ENCODE results near the gene UPK3BL2. TPM values are rescaled to one million over a fixed set of nuclear protein-coding genes. Genes with fewer than 3 reads are reported as not detected.
"Not testable (repeated sequence)": the region's sequence is repeated elsewhere in the genome, so short reads cannot be mapped to it uniquely, and the experiment has no call there.

The UPK3BL2 gene
- total RNA-seq, result 9.4 to 12.1 TPM (median 10.3 TPM) in 3 replicates

DNA sequence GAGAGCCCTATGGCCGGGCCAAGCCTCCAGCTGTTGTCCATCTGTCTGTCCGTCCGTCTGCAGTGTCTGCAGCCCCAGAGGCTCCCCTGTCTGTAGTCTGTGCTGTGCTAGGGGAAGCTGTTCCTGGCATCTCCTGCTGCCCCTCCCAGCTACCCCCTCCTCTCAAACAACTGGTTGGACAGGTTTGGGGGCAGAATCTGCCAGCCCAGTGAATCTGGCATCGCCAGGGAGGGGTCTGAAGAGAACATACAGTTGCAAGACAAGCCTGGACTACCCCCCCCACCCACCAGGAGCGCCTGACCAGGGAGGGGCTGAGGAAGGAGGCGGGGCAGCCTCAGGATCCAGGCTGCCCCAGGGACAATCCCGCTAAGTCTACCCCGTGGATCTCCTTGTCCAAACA, at the start of gene UPK3BL2:
Gene UPK3BL2, minus strand, starts transcription at position 101 of the 400 bp plus-strand sequence. Its CDS starts 60 bp downstream, at position 41.
- H3K36me3 Mint-ChIP-seq; H3K4me1 Mint-ChIP-seq; DNase-seq (ENCODE audit: low spot score in 2 of 2, unreplicated experiment in 2 of 2); H3K4me3 Mint-ChIP-seq; H3K27ac Mint-ChIP-seq; H3K27me3 Mint-ChIP-seq (ENCODE audit: low read depth); H3K9me3 Mint-ChIP-seq: not testable (repeated sequence)

GRCh38 chr7:102592477-102593019, 49.1 kb upstream of the UPK3BL2 start:
- H3K4me3 Mint-ChIP-seq; DNase-seq (ENCODE audit: low spot score in 2 of 2, unreplicated experiment in 2 of 2); H3K36me3 Mint-ChIP-seq; H3K4me1 Mint-ChIP-seq; H3K9me3 Mint-ChIP-seq; H3K27me3 Mint-ChIP-seq (ENCODE audit: low read depth); H3K27ac Mint-ChIP-seq: not testable (repeated sequence)

DNA sequence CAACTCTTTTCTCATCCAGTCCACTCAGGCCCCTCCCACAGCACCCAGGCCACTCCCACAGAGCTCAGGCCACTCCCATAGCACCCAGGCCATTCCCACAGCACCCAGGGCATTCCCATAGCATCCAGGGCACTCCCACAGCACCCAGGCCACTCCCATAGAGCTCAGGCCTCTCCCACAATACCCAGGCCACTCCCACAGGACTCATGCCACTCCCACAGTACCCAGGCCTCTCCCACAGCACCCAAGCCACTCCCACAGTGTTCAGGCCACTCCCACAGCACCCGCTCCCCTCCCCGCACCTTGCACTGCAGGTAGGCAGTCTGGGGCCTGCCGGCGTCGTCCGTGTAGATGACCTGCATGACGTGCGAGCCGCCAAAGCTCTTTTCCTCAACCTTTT, 46.4 kb upstream of the UPK3BL2 start:
- H3K9me3 Mint-ChIP-seq; DNase-seq (ENCODE audit: low spot score in 2 of 2, unreplicated experiment in 2 of 2); H3K27ac Mint-ChIP-seq; H3K4me3 Mint-ChIP-seq; H3K4me1 Mint-ChIP-seq; H3K36me3 Mint-ChIP-seq; H3K27me3 Mint-ChIP-seq (ENCODE audit: low read depth): not testable (repeated sequence)

- not testable (repeated sequence) for H3K9me3 Mint-ChIP-seq; H3K36me3 Mint-ChIP-seq; H3K27me3 Mint-ChIP-seq (ENCODE audit: low read depth); DNase-seq (ENCODE audit: low spot score in 2 of 2, unreplicated experiment in 2 of 2); H3K27ac Mint-ChIP-seq; H3K4me3 Mint-ChIP-seq; H3K4me1 Mint-ChIP-seq
Observed at GRCh38 chr7:102583495-102583894, 40.0 kb upstream of the UPK3BL2 start.

- not testable (repeated sequence) for H3K27me3 Mint-ChIP-seq (ENCODE audit: low read depth); H3K9me3 Mint-ChIP-seq; H3K27ac Mint-ChIP-seq; H3K4me1 Mint-ChIP-seq; H3K36me3 Mint-ChIP-seq; H3K4me3 Mint-ChIP-seq; DNase-seq (ENCODE audit: low spot score in 2 of 2, unreplicated experiment in 2 of 2)
Observed at GRCh38 chr7:102581722-102582121, 38.2 kb upstream of the UPK3BL2 start.

DNA sequence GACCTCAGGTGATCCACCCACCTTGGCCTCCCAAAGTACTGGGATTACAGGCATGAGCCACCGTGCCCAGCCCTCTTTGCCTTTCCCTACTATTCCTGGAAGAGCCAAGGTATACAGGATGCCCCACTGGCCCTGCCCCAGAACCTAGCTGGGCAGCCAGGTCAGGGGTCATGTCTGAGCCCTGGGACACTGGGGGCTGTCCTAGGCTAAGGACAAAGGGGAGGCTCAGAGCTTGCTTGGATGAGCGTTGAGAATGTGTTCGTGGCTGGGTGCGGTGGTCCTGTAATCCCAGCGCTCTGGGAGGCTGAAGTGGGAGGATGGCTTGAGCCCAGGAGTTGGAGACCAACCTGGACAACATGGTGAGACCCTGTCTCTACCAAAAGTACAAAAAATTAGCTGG, 35.0 kb upstream of the UPK3BL2 start:
- not testable (repeated sequence) for H3K4me3 Mint-ChIP-seq; H3K27me3 Mint-ChIP-seq (ENCODE audit: low read depth); DNase-seq (ENCODE audit: low spot score in 2 of 2, unreplicated experiment in 2 of 2); H3K36me3 Mint-ChIP-seq; H3K27ac Mint-ChIP-seq; H3K4me1 Mint-ChIP-seq; H3K9me3 Mint-ChIP-seq

- H3K27me3 Mint-ChIP-seq (ENCODE audit: low read depth); H3K4me3 Mint-ChIP-seq; DNase-seq (ENCODE audit: low spot score in 2 of 2, unreplicated experiment in 2 of 2); H3K27ac Mint-ChIP-seq; H3K4me1 Mint-ChIP-seq; H3K36me3 Mint-ChIP-seq; H3K9me3 Mint-ChIP-seq: not testable (repeated sequence)
Observed at GRCh38 chr7:102577315-102578240, 34.1 kb upstream of the UPK3BL2 start.

DNA sequence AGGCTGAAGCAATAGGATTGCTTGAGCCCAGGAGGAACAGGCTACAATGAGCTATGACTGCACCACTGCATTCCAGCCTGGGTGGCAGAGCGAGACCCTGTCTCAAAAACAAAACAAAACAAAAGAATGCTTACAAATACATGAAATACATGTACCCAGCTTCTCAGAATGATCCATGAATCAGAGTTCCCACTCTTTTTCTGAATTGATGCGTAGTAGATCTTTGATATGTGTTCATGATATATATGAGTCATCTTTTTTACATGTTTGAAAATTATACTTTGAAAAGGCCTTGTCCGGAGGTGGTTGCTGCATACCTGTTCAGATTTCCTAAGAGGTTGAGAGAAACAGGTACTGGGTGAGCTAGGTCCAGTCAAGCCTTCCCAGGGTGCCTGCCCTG, 32.9 kb upstream of the UPK3BL2 start:
- not testable (repeated sequence) for DNase-seq (ENCODE audit: low spot score in 2 of 2, unreplicated experiment in 2 of 2); H3K36me3 Mint-ChIP-seq; H3K4me3 Mint-ChIP-seq; H3K4me1 Mint-ChIP-seq; H3K27ac Mint-ChIP-seq; H3K27me3 Mint-ChIP-seq (ENCODE audit: low read depth); H3K9me3 Mint-ChIP-seq

GRCh38 chr7:102574607-102575006, 31.1 kb upstream of the UPK3BL2 start:
- H3K36me3 Mint-ChIP-seq; H3K27ac Mint-ChIP-seq; H3K4me3 Mint-ChIP-seq; H3K4me1 Mint-ChIP-seq; H3K9me3 Mint-ChIP-seq; DNase-seq (ENCODE audit: low spot score in 2 of 2, unreplicated experiment in 2 of 2); H3K27me3 Mint-ChIP-seq (ENCODE audit: low read depth): not testable (repeated sequence)

DNA sequence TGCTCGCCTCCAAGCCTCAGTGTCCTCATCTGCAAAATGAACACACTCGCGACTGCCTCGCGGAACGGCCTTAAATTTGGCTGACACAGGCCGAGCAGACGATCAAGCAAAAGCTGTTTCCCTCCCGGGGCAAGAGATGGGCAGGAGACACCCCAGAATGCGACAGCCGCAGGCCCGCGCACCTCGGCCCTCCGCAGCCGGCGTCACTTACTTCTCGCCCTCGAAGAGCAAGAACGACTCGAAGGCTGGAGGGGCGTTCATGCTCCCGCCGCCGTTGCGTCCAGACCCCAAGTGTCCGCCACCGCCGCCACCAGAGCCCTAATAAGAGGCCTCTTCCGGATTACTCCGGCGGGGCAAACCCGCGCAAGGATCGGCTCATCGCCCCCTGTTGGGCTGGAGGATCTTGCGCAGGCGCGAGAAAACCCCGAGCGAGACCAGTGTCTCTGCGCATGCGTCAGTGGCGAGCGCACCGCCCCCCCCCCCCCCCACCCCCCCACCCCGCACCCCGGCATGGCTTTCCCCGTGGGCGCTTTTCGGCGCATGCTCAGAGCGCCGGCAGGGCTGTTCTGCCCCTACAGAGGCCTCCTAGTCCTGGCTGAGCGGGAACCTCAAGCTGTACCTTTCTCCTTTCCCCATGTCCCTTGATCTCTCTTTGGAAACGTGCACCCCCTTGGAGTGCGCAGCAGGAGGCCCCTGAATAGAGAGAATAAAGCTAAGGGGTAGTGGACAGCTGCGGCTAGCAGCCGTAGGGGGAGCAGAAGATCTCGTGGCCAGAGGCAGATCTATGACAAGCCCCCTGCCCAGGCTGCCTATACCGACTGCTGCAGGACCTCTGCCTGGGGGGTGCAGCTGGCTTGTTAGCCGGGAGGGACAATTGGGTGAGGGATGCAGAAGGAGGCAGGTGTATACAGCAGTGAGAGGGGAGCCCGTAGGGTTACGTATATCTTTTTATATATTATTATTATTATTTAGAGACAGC, 29.1 kb upstream of the UPK3BL2 start, which contains the start of gene POLR2J3:
Gene POLR2J3, minus strand, starts transcription at position 323 of the 979 bp plus-strand sequence. Its CDS starts 62 bp downstream, at position 261.
- H3K36me3 Mint-ChIP-seq; H3K27me3 Mint-ChIP-seq (ENCODE audit: low read depth); H3K4me1 Mint-ChIP-seq; H3K9me3 Mint-ChIP-seq; H3K27ac Mint-ChIP-seq: not testable (repeated sequence)
- TF ChIP-seq, protein P1, sequence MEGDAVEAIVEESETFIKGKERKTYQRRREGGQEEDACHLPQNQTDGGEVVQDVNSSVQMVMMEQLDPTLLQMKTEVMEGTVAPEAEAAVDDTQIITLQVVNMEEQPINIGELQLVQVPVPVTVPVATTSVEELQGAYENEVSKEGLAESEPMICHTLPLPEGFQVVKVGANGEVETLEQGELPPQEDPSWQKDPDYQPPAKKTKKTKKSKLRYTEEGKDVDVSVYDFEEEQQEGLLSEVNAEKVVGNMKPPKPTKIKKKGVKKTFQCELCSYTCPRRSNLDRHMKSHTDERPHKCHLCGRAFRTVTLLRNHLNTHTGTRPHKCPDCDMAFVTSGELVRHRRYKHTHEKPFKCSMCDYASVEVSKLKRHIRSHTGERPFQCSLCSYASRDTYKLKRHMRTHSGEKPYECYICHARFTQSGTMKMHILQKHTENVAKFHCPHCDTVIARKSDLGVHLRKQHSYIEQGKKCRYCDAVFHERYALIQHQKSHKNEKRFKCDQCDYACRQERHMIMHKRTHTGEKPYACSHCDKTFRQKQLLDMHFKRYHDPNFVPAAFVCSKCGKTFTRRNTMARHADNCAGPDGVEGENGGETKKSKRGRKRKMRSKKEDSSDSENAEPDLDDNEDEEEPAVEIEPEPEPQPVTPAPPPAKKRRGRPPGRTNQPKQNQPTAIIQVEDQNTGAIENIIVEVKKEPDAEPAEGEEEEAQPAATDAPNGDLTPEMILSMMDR (IDR thresholded peaks at IDR 0.05; ENCODE audit: unreplicated experiment), result peak; percentile 26
- H3K4me3 Mint-ChIP-seq, result peak within 1 kb of the TSS; percentile 67
- peak; percentile 68 to 88 for DNase-seq (ENCODE audit: low spot score in 2 of 2, unreplicated experiment in 2 of 2)

GRCh38 chr7:102568620-102569019, 25.1 kb upstream of the UPK3BL2 start:
- not testable (repeated sequence) for DNase-seq (ENCODE audit: low spot score in 2 of 2, unreplicated experiment in 2 of 2); H3K4me1 Mint-ChIP-seq; H3K27ac Mint-ChIP-seq; H3K9me3 Mint-ChIP-seq; H3K4me3 Mint-ChIP-seq; H3K36me3 Mint-ChIP-seq; H3K27me3 Mint-ChIP-seq (ENCODE audit: low read depth)

DNA sequence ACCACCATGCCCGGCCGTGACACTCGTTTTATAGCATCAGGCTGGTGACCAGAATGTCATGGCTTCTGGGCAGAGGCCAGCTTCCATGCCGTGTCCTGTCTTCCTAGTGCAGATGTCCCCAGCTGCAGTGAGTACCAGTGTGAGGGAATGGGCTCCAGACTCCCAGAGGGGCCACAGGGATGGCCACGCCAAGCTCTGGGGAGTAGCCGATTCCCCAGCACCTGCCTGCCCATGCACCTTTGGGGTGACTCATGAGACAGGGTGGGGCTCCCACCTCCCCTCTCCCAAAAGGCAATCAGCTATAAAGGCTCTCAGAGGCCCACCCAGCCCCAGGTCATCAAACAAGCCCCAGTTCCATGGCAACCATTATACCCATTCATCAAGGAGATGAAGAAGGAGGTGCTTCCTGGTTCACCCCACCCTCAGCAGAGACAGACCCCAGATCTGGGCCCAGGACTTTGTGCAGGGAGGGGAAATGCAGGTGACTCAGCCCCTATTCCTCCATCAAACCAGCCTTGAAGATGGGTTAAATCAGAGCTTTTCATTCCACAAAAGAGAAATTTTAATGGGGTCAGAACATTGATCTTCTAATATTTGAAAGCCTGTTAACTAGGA, 7.4 kb upstream of the UPK3BL2 start, which contains the start of gene SPDYE2:
Gene SPDYE2, plus strand, starts transcription at position 419 of the 615 bp plus-strand sequence. CDS start 2,030 bp downstream, outside the sequence.
- not testable (repeated sequence) for H3K36me3 Mint-ChIP-seq; H3K9me3 Mint-ChIP-seq; H3K4me3 Mint-ChIP-seq; DNase-seq (ENCODE audit: low spot score in 2 of 2, unreplicated experiment in 2 of 2); H3K27me3 Mint-ChIP-seq (ENCODE audit: low read depth); H3K4me1 Mint-ChIP-seq; H3K27ac Mint-ChIP-seq

Data from mesothelial cell of epicardium (in vitro differentiated cells).